HCT116 (cell line): Measurements from ENCODE around the gene GLYR1. TPM values are rescaled to one million over a fixed set of nuclear protein-coding genes. Genes with fewer than 3 reads are reported as not detected.

ENCODE experiments used
- ATAC-seq: fragments of 200-7000 bp; cut with Tn5 transposase; 2 replicates; pipeline ENCODE4 v1.9.1; 2020; ENCODE audit warnings: mild to moderate bottlenecking, moderate library complexity
- BruUV-seq: library from RNA; stranded (reverse); fragments of 400-500 nt; replicated peaks from 2 replicates; lab custom pipeline; 2021; lab: Mats Ljungman, UMichigan
- CTCF ChIA-PET: fragments of 300-600 bp; sonication (Branson Sonifier 250); formaldehyde crosslinking; loops from one replicate; lab custom pipeline; 2021; ENCODE audit warnings: antibody characterized with exemption; lab: Charles Lee
- POLR2A ChIA-PET: fragments of 300-600, 350-600 bp; sonication (Branson Sonifier 250); formaldehyde crosslinking; loops from one replicate; lab custom pipeline; 2021; ENCODE audit warnings: antibody characterized with exemption; lab: Charles Lee
- RAD21 ChIA-PET, 2 experiments: fragments of 300-600 bp; sonication (Branson Sonifier 250); formaldehyde crosslinking; loops; one replicate each; lab custom pipeline; 2023; ENCODE audit warnings: low total read pairs in 2 of 2; ENCODE audit not compliant: uncharacterized antibody in 2 of 2, unreplicated experiment in 2 of 2, low non-redundant PET in 1 of 2; lab: Charles Lee
- DNase-seq: peaks from one replicate; pipeline ENCODE4 v3.0.0-alpha.2; 2010; ENCODE audit warnings: low read depth, low spot score
- H2AFZ ChIP-seq: fragments of 200-600 bp; shearing (Covaris generic), sonication (generic); 2 replicates; pipeline ENCODE4 v1.6.1; 2017; ENCODE audit warnings: low read depth, mixed run types, mixed read lengths, antibody characterized with exemption, low read length; ENCODE audit not compliant: poor library complexity, severe bottlenecking
- H3K27ac ChIP-seq: 2 replicates; pipeline ENCODE4 v1.5.1; 2012; ENCODE audit warnings: low read depth, low read length
- H3K27me3 ChIP-seq: fragments of 200-600 bp; sonication (generic); 2 replicates; pipeline ENCODE4 v1.6.1; 2016; ENCODE audit warnings: mixed run types, low read length, mixed read lengths; ENCODE audit not compliant: insufficient read depth
- H3K36me3 ChIP-seq, 2 experiments: fragments of 200-500 bp in 1 of 2; fragments of 200-600 bp in 1 of 2; sonication (Bioruptor generic) in 1 of 2; sonication (generic) in 1 of 2; 2 replicates each; pipeline versions ENCODE4 v1.5.1 to v1.6.1; 2014 to 2016; ENCODE audit warnings: low read length in 2 of 2, inconsistent platforms in 1 of 2, mixed read lengths in 1 of 2, mixed run types in 1 of 2; ENCODE audit not compliant: insufficient read depth in 2 of 2, control insufficient read depth in 1 of 2
- H3K4me1 ChIP-seq, 2 experiments: fragments of 200-600 bp in 1 of 2; sonication (generic) in 1 of 2; 2 replicates each; pipeline versions ENCODE4 v1.5.1 to v1.6.1; 2012 to 2017; ENCODE audit warnings: low read length in 2 of 2, inconsistent platforms in 1 of 2, mild to moderate bottlenecking in 1 of 2, mixed read lengths in 1 of 2, mixed run types in 1 of 2, moderate library complexity in 1 of 2; ENCODE audit not compliant: insufficient read depth in 2 of 2, control insufficient read depth in 1 of 2
- H3K4me2 ChIP-seq: fragments of 200-600 bp; sonication (generic); 2 replicates; pipeline ENCODE4 v1.6.1; 2017; ENCODE audit warnings: mixed run types, low read length, mixed read lengths
- H3K4me3 ChIP-seq, 2 experiments: fragments of 200-600 bp in 1 of 2; sonication (generic) in 1 of 2; replicated peaks in 1 of 2; 2 replicates each; pipeline ENCODE4 v1.5.1; 2011 to 2016; ENCODE audit warnings: low read length in 2 of 2, control low read depth in 1 of 2, low read depth in 1 of 2, mild to moderate bottlenecking in 1 of 2, mixed read lengths in 1 of 2, mixed run types in 1 of 2
- H3K79me2 ChIP-seq: fragments of 200-600 bp; sonication (generic); 2 replicates; pipeline ENCODE4 v1.6.1; 2017; ENCODE audit warnings: mild to moderate bottlenecking, mixed run types, low read length, moderate library complexity, mixed read lengths; ENCODE audit not compliant: insufficient read depth
- H3K9ac ChIP-seq: fragments of 200-600 bp; sonication (generic); 2 replicates; pipeline ENCODE4 v1.6.1; 2016; ENCODE audit warnings: low read length, mixed read lengths
- H3K9me2 ChIP-seq: fragments of 200-600 bp; sonication (generic), shearing (Covaris generic); 2 replicates; pipeline ENCODE4 v1.6.1; 2017; ENCODE audit warnings: mixed run types, mild to moderate bottlenecking, moderate library complexity; ENCODE audit not compliant: insufficient read depth
- H3K9me3 ChIP-seq, 2 experiments: fragments of 200-500 bp in 1 of 2; fragments of 200-600 bp in 1 of 2; sonication (Bioruptor generic) in 1 of 2; sonication (generic) in 1 of 2; 2 replicates each; pipeline ENCODE4 v1.6.1; 2014 to 2017; ENCODE audit warnings: low read length in 2 of 2, mixed read lengths in 2 of 2, inconsistent platforms in 1 of 2, low read depth in 1 of 2, mild to moderate bottlenecking in 1 of 2, mixed run types in 1 of 2, moderate library complexity in 1 of 2; ENCODE audit not compliant: control insufficient read depth in 1 of 2, insufficient read depth in 1 of 2
- H4K20me1 ChIP-seq: fragments of 200-600 bp; sonication (generic), shearing (Covaris generic); 2 replicates; pipeline ENCODE4 v1.6.1; 2017; ENCODE audit warnings: mixed run types, mild to moderate bottlenecking, moderate library complexity; ENCODE audit not compliant: insufficient read depth
- CEBPB ChIP-seq: IDR thresholded peaks from 2 replicates; pipeline ENCODE4 v1.6.1; 2012; ENCODE audit warnings: low read depth
- POLR2A ChIP-seq: IDR thresholded peaks from 2 replicates; pipeline ENCODE4 v1.7.0; 2011; ENCODE audit warnings: borderline replicate concordance; ENCODE audit not compliant: insufficient read depth, insufficient read length; ENCODE audit errors: extremely low read depth
- POLR2AphosphoS5 ChIP-seq: IDR thresholded peaks from 2 replicates; pipeline ENCODE4 v1.6.1; 2011; ENCODE audit warnings: mild to moderate bottlenecking, low read depth, low read length, moderate library complexity
- REST ChIP-seq: IDR thresholded peaks from 2 replicates; pipeline ENCODE4 v1.6.1; 2012; ENCODE audit warnings: low read depth
- SP1 ChIP-seq: IDR thresholded peaks from 2 replicates; pipeline ENCODE4 v1.6.1; 2012; ENCODE audit warnings: low read depth
- TCF7L2 ChIP-seq: IDR thresholded peaks from 2 replicates; pipeline ENCODE4 v1.7.0; 2011; ENCODE audit warnings: borderline replicate concordance, inconsistent platforms; ENCODE audit not compliant: insufficient read depth, insufficient read length; ENCODE audit errors: extremely low read depth
- YY1 ChIP-seq: IDR thresholded peaks from 2 replicates; pipeline ENCODE4 v1.6.1; 2011; ENCODE audit warnings: low read length, low read depth, moderate library complexity, mild to moderate bottlenecking; ENCODE audit not compliant: insufficient replicate concordance; ENCODE audit errors: extremely low read depth
- ZBTB33 ChIP-seq: IDR thresholded peaks from 2 replicates; pipeline ENCODE4 v1.6.1; 2011; ENCODE audit warnings: mild to moderate bottlenecking, low read length, moderate library complexity; ENCODE audit not compliant: insufficient replicate concordance; ENCODE audit errors: extremely low read depth
- ZNF274 ChIP-seq: fragments of 200-500 bp; sonication (Bioruptor generic); IDR thresholded peaks from 2 replicates; pipeline ENCODE4 v1.6.1; 2014; ENCODE audit warnings: mild to moderate bottlenecking, low read depth, low read length, inconsistent platforms
- intact Hi-C: fragments of 100-400 bp; cut with micrococcal nuclease; formaldehyde crosslinking; loops from 2 replicates; pipeline ENCODE4 v1.10.0; 2022
- total RNA-seq: library from RNA; stranded (reverse); gene quantifications from one replicate; pipeline ENCODE4 v1.2.1, GENCODE V29; 2021; ENCODE audit not compliant: unreplicated experiment

Gene GLYR1
- total RNA-seq, 1 experiment from 2014 or later: 50.0 TPM

GRCh38 chr16:4846503-4846900, 586 bp downstream of the GLYR1 start (continued):
- no peak for TF ChIP-seq ZBTB33
- TF ChIP-seq REST: no peak
- no peak for TF ChIP-seq YY1
- no peak for TF ChIP-seq CEBPB
- no peak for TF ChIP-seq TCF7L2
- no peak for TF ChIP-seq POLR2A
- TF ChIP-seq SP1: no peak
- no peak for TF ChIP-seq ZNF274

- ATAC-seq (no peak), DNase-seq (no peak)
- Histone ChIP-seq H3K27ac (no peak overlapping the region), H3K4me2 (no peak overlapping the region), H3K9me3 (no peaks in the 10 kb centered on the region), H4K20me1 (peaks cover 2% of the 10 kb centered on the region; the same call in 1 of the 2 replicates), H3K36me3 (peaks cover 52 to 60% of the 10 kb centered on the region in 2 experiments), H3K9ac (no peak overlapping the region), H3K4me1 (peaks cover 5 to 7% of the 10 kb centered on the region in 2 experiments; a peak in 2 of 4 replicates), H3K79me2 (peaks cover 62% of the 10 kb centered on the region), H3K4me3 (no peak overlapping the region), H3K27me3 (no peaks in the 10 kb centered on the region), H2AFZ (no peak overlapping the region), H3K9me2 (no peaks in the 10 kb centered on the region)
- BruUV-seq: no TSS peak
- intact Hi-C loops: no loop called here
- ChIA-PET CTCF (no interaction called here), POLR2A (no interaction called here), RAD21 (no interaction called here)
- no peak for TF ChIP-seq POLR2AphosphoS5
- no peak for TF ChIP-seq YY1
These were observed 6.1 kb downstream of the GLYR1 start for GRCh38 chr16:4840984-4841383.
